A673 (cell line): ENCODE results near the gene RBM14. TPM values are rescaled to one million over a fixed set of nuclear protein-coding genes. Genes with fewer than 3 reads are reported as not detected.

ENCODE experiments used
- BruUV-seq: library from RNA; stranded (reverse); fragments of 400-500 nt; replicated peaks from 2 replicates; lab custom pipeline; 2021; lab: Mats Ljungman, UMichigan
- CTCF ChIA-PET: fragments of 300-600 bp; sonication (Branson Sonifier 250); formaldehyde crosslinking; loops from one replicate; lab custom pipeline; 2022; ENCODE audit warnings: antibody characterized with exemption; lab: Charles Lee
- POLR2A ChIA-PET: fragments of 300-600 bp; sonication (Branson Sonifier 250); formaldehyde crosslinking; loops from one replicate; lab custom pipeline; 2022; ENCODE audit warnings: antibody characterized with exemption; ENCODE audit not compliant: low non-redundant PET; lab: Charles Lee
- DNase-seq: peaks from one replicate; pipeline ENCODE4 v3.0.0-alpha.2; 2015; ENCODE audit warnings: low spot score
- H3K27ac ChIP-seq: fragments of 200-600 bp; sonication (generic); 2 replicates; pipeline ENCODE4 v1.5.1; 2016; ENCODE audit warnings: mixed run types, low read depth, mild to moderate bottlenecking, mixed read lengths, antibody characterized with exemption, low read length; ENCODE audit not compliant: poor library complexity, severe bottlenecking
- H3K27me3 ChIP-seq: fragments of 200-600 bp; sonication (generic); replicated peaks from 2 replicates; pipeline ENCODE4 v1.6.1; 2017; ENCODE audit warnings: mixed run types, low read depth, mild to moderate bottlenecking, mixed read lengths, antibody characterized with exemption, low read length; ENCODE audit not compliant: insufficient read depth, poor library complexity
- H3K36me3 ChIP-seq: fragments of 200-600 bp; sonication (generic); 2 replicates; pipeline ENCODE4 v1.6.1; 2016; ENCODE audit warnings: mixed run types, mild to moderate bottlenecking, mixed read lengths, antibody characterized with exemption, low read length; ENCODE audit not compliant: insufficient read depth, poor library complexity, severe bottlenecking
- H3K4me1 ChIP-seq: fragments of 200-600 bp; sonication (generic); 2 replicates; pipeline ENCODE4 v1.6.1; 2017; ENCODE audit warnings: mixed run types, mild to moderate bottlenecking, mixed read lengths, antibody characterized with exemption, low read length; ENCODE audit not compliant: insufficient read depth, poor library complexity, severe bottlenecking
- H3K4me3 ChIP-seq: fragments of 200-600 bp; sonication (generic); 2 replicates; pipeline ENCODE4 v1.5.1; 2016; ENCODE audit warnings: low read depth, mixed run types, mild to moderate bottlenecking, mixed read lengths, low read length; ENCODE audit not compliant: poor library complexity, severe bottlenecking
- H3K9me3 ChIP-seq: fragments of 200-600 bp; sonication (generic); 2 replicates; pipeline ENCODE4 v1.6.1; 2016; ENCODE audit warnings: mixed run types, low read depth, mild to moderate bottlenecking, mixed read lengths, antibody characterized with exemption, low read length; ENCODE audit not compliant: poor library complexity, severe bottlenecking
- CTCF ChIP-seq: fragments of 300-800, 200-600 bp; sonication (generic); conservative IDR thresholded peaks from 2 replicates; pipeline ENCODE4 v1.5.1; 2017; ENCODE audit warnings: low read depth, mild to moderate bottlenecking, antibody characterized with exemption, low read length, moderate library complexity, mixed read lengths
- EZH2 ChIP-seq: fragments of 200-600 bp; sonication (generic); IDR thresholded peaks from 2 replicates; pipeline ENCODE4 v1.6.1; 2017; ENCODE audit warnings: borderline replicate concordance, low read depth, mild to moderate bottlenecking, mixed read lengths, antibody characterized with exemption, low read length; ENCODE audit not compliant: poor library complexity, severe bottlenecking
- intact Hi-C: fragments of 100-400 bp; cut with micrococcal nuclease; formaldehyde crosslinking; loops from one replicate; pipeline ENCODE4 v1.10.0; 2022; ENCODE audit not compliant: unreplicated experiment
- total RNA-seq: library from RNA; stranded (reverse); gene quantifications from 2 replicates; pipeline ENCODE4 v1.2.3, GENCODE V29; 2021

RBM14 gene
- total RNA-seq, 1 experiment from 2014 or later: 162 TPM

GRCh38 chr11:66659763-66660162 lies 43.3 kb downstream of the RBM14 start:
- H3K27ac ChIP-seq: peak overlapping the region; percentile 40
- no peaks in the 10 kb centered on the region for H3K9me3 ChIP-seq
- POLR2A ChIA-PET: interaction anchor here (0.6 kb wide), 1 partner anchor 403 kb away, joined by 7 read pairs; no protein-coding TSS in a partner anchor
- H3K4me1 ChIP-seq: no peaks in the 10 kb centered on the region
- no peak overlapping the region for H3K4me3 ChIP-seq
- BruUV-seq: no TSS peak
- H3K27me3 ChIP-seq: no peaks in the 10 kb centered on the region
- intact Hi-C loops: no loop called here
- TF ChIP-seq EZH2 (no peak), CTCF (no peak)
- DNase-seq: no peak
- CTCF ChIA-PET: no interaction called here
- peaks cover 55% of the 10 kb centered on the region for H3K36me3 ChIP-seq

- CTCF ChIA-PET: interaction anchor here (0.6 kb wide), 3 partner anchors 25 to 142 kb away, joined by 3 to 8 read pairs (median 4); partner anchors contain the start of gene RBM4
- H3K36me3 ChIP-seq: peaks cover 68% of the 10 kb centered on the region
- BruUV-seq: no TSS peak
Observed at GRCh38 chr11:66663741-66664296, 47.4 kb downstream of the RBM14 start.

GRCh38 chr11:66665369-66665768 lies 48.9 kb downstream of the RBM14 start:
- H3K4me3 ChIP-seq: no peak overlapping the region
- ChIA-PET CTCF (no interaction called here), POLR2A (no interaction called here)
- intact Hi-C loops: no loop called here
- no TSS peak for BruUV-seq
- H3K27ac ChIP-seq: no peak overlapping the region
- no peaks in the 10 kb centered on the region for H3K4me1 ChIP-seq
- H3K27me3 ChIP-seq: no peaks in the 10 kb centered on the region
- TF ChIP-seq EZH2 (no peak), CTCF (no peak)
- no peak for DNase-seq
- H3K9me3 ChIP-seq: no peaks in the 10 kb centered on the region
- H3K36me3 ChIP-seq: peaks cover 64% of the 10 kb centered on the region

More at GRCh38 chr11:66663741-66664296, 47.4 kb downstream of the RBM14 start:
- Histone ChIP-seq H3K4me3 (no peak overlapping the region), H3K27me3 (no peaks in the 10 kb centered on the region), H3K9me3 (no peaks in the 10 kb centered on the region), H3K4me1 (no peaks in the 10 kb centered on the region), H3K27ac (no peak overlapping the region)
- no peak for DNase-seq
- intact Hi-C loops: no loop called here
- POLR2A ChIA-PET: interaction anchor here (0.6 to 0.7 kb wide), 2 partner anchors 21 to 162 kb away, joined by 4 to 22 read pairs; no protein-coding TSS in a partner anchor
- TF ChIP-seq EZH2 (no peak), CTCF (no peak)
